DND-41 (cell line): ENCODE data around the gene CPAMD8.
"Not testable (repeated sequence)": the region's sequence is repeated elsewhere in the genome, so short reads cannot be mapped to it uniquely, and the experiment has no call there.

ENCODE experiments used
- ATAC-seq: fragments of 200-7000 bp; cut with Tn5 transposase; 3 replicates; pipeline ENCODE4 v1.9.1; 2021; ENCODE audit warnings: low read depth; ENCODE audit not compliant: insufficient read depth
- DNase-seq: peaks from one replicate; pipeline ENCODE4 v3.0.0-alpha.2; 2020
- H2AFZ ChIP-seq: 2 replicates; pipeline ENCODE4 v1.6.0; 2012; ENCODE audit warnings: low read depth, low read length
- H3K27ac ChIP-seq: 2 replicates; pipeline ENCODE4 v1.5.1; 2012; ENCODE audit warnings: low read length, inconsistent platforms
- H3K27me3 ChIP-seq: fragments of 200-600 bp; sonication (generic); 2 replicates; pipeline ENCODE4 v1.6.0; 2012; ENCODE audit warnings: low read length, mild to moderate bottlenecking, inconsistent platforms; ENCODE audit not compliant: insufficient read depth, poor library complexity
- H3K36me3 ChIP-seq: 2 replicates; pipeline ENCODE4 v1.5.1; 2012; ENCODE audit warnings: low read length, inconsistent platforms; ENCODE audit not compliant: insufficient read depth
- H3K4me1 ChIP-seq: 2 replicates; pipeline ENCODE4 v1.5.1; 2012; ENCODE audit warnings: mild to moderate bottlenecking, low read length; ENCODE audit not compliant: insufficient read depth
- H3K4me2 ChIP-seq: 2 replicates; pipeline ENCODE4 v1.6.0; 2012; ENCODE audit warnings: mild to moderate bottlenecking, moderate library complexity, low read length, inconsistent platforms; ENCODE audit not compliant: insufficient read depth
- H3K4me3 ChIP-seq, 2 experiments: fragments of 200-600 bp in 1 of 2; shearing (Covaris generic) in 1 of 2; 2 replicates each; pipeline ENCODE4 v1.5.1; 2012 to 2016; ENCODE audit warnings: inconsistent platforms in 2 of 2, low read length in 2 of 2, mild to moderate bottlenecking in 2 of 2, low read depth in 1 of 2, moderate library complexity in 1 of 2
- H3K79me2 ChIP-seq: 2 replicates; pipeline ENCODE4 v1.6.0; 2012; ENCODE audit warnings: low read length, inconsistent platforms; ENCODE audit not compliant: insufficient read depth
- H3K9ac ChIP-seq: 2 replicates; pipeline ENCODE4 v1.6.0; 2012; ENCODE audit warnings: low read depth, mild to moderate bottlenecking, inconsistent platforms, low read length, moderate library complexity
- H3K9me3 ChIP-seq: 2 replicates; pipeline ENCODE4 v1.5.1; 2012; ENCODE audit warnings: low read length, moderate library complexity, mild to moderate bottlenecking, inconsistent platforms; ENCODE audit not compliant: insufficient read depth, severe bottlenecking
- H4K20me1 ChIP-seq: 2 replicates; pipeline ENCODE4 v1.6.0; 2012; ENCODE audit warnings: low read length; ENCODE audit not compliant: insufficient read depth
- CTCF ChIP-seq: IDR thresholded peaks from 2 replicates; pipeline ENCODE4 v1.5.1; 2012; ENCODE audit warnings: borderline replicate concordance, low read length, moderate library complexity, mild to moderate bottlenecking; ENCODE audit not compliant: poor library complexity, severe bottlenecking; ENCODE audit errors: extremely low read depth
- EZH2 ChIP-seq: IDR thresholded peaks from 3 replicates; pipeline ENCODE4 v1.6.1; 2012; ENCODE audit warnings: borderline replicate concordance, low read depth, mild to moderate bottlenecking, moderate library complexity, low read length, inconsistent platforms; ENCODE audit not compliant: severe bottlenecking

Gene CPAMD8

GRCh38 chr19:17020823-17021222 lies 5.8 kb downstream of the CPAMD8 start:
- ATAC-seq (no peak; the same call in 2 of the 3 replicates), DNase-seq (peak; percentile 8)
- Histone ChIP-seq H3K27ac (no peak overlapping the region), H2AFZ (no peak overlapping the region), H3K4me1 (no peaks in the 10 kb centered on the region), H3K79me2 (no peaks in the 10 kb centered on the region), H4K20me1 (no peaks in the 10 kb centered on the region), H3K27me3 (no peaks in the 10 kb centered on the region), H3K9me3 (peaks cover 21% of the 10 kb centered on the region), H3K4me2 (no peak overlapping the region), H3K36me3 (no peaks in the 10 kb centered on the region), H3K4me3 (no peak overlapping the region), H3K9ac (no peak overlapping the region)
- TF ChIP-seq EZH2: no peak
- no peak for TF ChIP-seq CTCF

- Histone ChIP-seq H3K4me2 (no peak overlapping the region), H3K9me3 (peaks cover 21% of the 10 kb centered on the region), H3K36me3 (no peaks in the 10 kb centered on the region)
Measured at GRCh38 chr19:17020385-17020784, 6.2 kb downstream of the CPAMD8 start.

DNA sequence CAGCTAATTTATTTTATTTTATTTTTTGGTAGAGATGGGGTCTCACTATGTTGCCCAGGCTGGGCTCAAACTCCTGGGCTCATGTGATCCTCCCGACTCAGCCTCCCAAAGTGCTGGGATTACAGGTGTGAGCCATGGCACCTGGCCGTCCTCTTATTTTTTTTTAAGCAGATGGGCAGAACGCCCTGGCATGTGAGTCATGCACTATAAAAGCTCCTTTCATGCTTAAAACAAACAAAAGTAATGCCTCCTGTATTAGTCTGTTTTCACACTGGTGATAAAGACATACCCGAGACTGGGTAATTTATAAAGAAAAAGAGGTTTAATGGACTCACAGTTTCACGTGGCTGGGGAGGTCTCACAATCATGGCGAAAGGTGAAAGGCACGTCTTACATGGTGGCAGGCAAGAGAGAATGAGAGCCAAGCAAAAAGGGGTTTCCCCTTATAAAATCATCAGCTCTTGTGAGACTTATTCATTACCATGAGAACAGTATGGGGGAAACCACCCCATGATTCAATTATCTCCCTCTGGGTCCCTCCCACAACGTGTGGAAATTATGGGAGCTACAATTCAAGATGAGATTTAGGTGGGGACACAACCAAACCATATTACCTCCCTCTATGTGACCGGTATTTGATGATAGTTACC lies 12.3 kb downstream of the CPAMD8 start:
- H3K36me3 ChIP-seq, H3K4me2 ChIP-seq, H4K20me1 ChIP-seq, H3K9ac ChIP-seq, H3K9me3 ChIP-seq, H3K4me1 ChIP-seq, ATAC-seq, H2AFZ ChIP-seq, DNase-seq, H3K79me2 ChIP-seq, H3K27me3 ChIP-seq, H3K4me3 ChIP-seq, H3K27ac ChIP-seq: not testable (repeated sequence)

More at GRCh38 chr19:17020385-17020784, 6.2 kb downstream of the CPAMD8 start:
- H3K79me2 ChIP-seq: no peaks in the 10 kb centered on the region
- no peaks in the 10 kb centered on the region for H3K4me1 ChIP-seq
- H3K4me3 ChIP-seq: no peak overlapping the region
- TF ChIP-seq EZH2 (no peak), CTCF (no peak)
- no peak overlapping the region for H3K9ac ChIP-seq
- DNase-seq (no peak), ATAC-seq (no peak)
- peaks cover 2% of the 10 kb centered on the region for H3K27me3 ChIP-seq
- no peaks in the 10 kb centered on the region for H4K20me1 ChIP-seq
- no peak overlapping the region for H3K27ac ChIP-seq
- H2AFZ ChIP-seq: no peak overlapping the region

DNA sequence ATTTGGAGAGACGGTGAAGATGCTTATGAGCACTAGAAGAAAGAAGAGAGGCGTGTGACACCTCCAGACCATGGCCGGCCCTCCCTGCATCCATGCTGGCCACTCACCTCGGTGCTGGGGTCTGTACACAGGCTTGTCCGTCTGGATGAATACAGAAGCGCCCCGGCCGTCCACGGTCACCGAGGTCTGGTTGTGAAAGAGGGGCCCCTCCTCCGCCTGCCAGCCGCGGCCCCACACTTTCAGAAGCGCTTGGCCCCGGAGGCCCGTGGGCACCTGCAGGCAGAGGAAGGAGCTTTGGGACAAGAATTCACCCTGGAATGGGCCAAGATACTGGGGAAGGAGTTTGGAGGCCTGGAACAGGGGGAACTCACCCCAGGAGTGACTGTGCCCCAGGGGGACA lies 15.1 kb downstream of the CPAMD8 start:
- H3K9ac ChIP-seq: no peak overlapping the region
- H3K9me3 ChIP-seq: no peaks in the 10 kb centered on the region
- no peak overlapping the region for H3K4me2 ChIP-seq
- H3K36me3 ChIP-seq: no peaks in the 10 kb centered on the region
- H3K4me3 ChIP-seq: no peak overlapping the region
- DNase-seq (no peak), ATAC-seq (no peak)
- no peaks in the 10 kb centered on the region for H3K4me1 ChIP-seq
- TF ChIP-seq EZH2 (no peak), CTCF (no peak)
- H3K79me2 ChIP-seq: no peaks in the 10 kb centered on the region
- H3K27ac ChIP-seq: no peak overlapping the region
- peaks cover 2% of the 10 kb centered on the region for H3K27me3 ChIP-seq
- H4K20me1 ChIP-seq: no peaks in the 10 kb centered on the region
- H2AFZ ChIP-seq: no peak overlapping the region
